GM12872 (cell line): Measurements from ENCODE around the gene AP2B1.

Experiments
- CTCF ChIP-seq: IDR thresholded peaks from 3 replicates; pipeline ENCODE4 v1.5.1; 2011; ENCODE audit warnings: low read depth, mild to moderate bottlenecking, low read length, moderate library complexity; ENCODE audit not compliant: insufficient read depth

AP2B1 gene

GRCh38 chr17:35684055-35684802 is 97.1 kb downstream of the AP2B1 start:
- no peak for TF ChIP-seq CTCF

- TF ChIP-seq CTCF: no peak
Observed at GRCh38 chr17:35692512-35693210, 105.5 kb downstream of the AP2B1 start.

GRCh38 chr17:35693662-35694061 is 106.5 kb downstream of the AP2B1 start:
- TF ChIP-seq CTCF: no peak

GRCh38 chr17:35694906-35695305 is 107.8 kb downstream of the AP2B1 start:
- TF ChIP-seq CTCF: no peak

- TF ChIP-seq CTCF: no peak
Observed at GRCh38 chr17:35695613-35696012, 108.5 kb downstream of the AP2B1 start.

GRCh38 chr17:35698800-35699199 is 111.7 kb downstream of the AP2B1 start:
- no peak for TF ChIP-seq CTCF

GRCh38 chr17:35700150-35700549 is 113.0 kb downstream of the AP2B1 start:
- no peak for TF ChIP-seq CTCF
